Stimulated activated CD4-positive, alpha-beta T cell treated with anti-CD3 and anti-CD28 coated beads, Interleukin-4, amount 100 ng/mL, for 48 hours (primary cell): ENCODE results near the gene SMIM22.

ENCODE experiments used
- DNase-seq, 2 donors: peaks; one replicate each; pipeline ENCODE4 v3.0.0-alpha.2; 2020; ENCODE audit warnings: low read depth in 2 of 2

SMIM22 gene

DNA sequence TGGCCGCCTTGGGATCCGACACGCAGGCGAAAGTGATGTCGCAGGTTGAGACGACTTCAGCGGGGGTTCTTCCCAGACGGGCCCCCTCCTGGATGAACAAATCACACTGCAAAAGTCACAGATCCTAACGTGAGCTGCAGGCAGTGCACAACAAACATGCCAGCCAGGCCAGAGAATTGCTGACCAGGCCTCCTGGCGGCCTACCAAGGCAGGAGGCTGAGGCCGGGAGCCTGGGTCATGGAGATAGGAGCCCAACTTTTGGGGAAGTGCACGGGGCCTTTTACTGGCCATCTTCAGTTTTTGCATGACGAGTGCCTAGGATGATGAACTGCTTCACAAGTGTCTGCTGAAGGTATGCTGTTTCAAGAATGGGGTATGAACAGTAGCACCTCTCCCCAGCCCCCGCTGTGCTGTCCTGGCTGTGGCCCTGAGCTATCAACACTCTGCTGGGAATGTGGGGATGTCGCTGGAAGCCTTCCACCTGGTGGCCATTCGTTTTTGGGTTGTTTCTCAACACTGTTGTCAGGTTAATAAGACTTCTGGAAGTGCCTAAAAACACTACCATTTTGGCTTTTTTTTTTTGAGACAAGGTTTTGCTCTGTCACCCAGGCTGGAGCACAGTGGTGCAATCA is 19.5 kb downstream of the SMIM22 start:
- no peak for DNase-seq

- DNase-seq = no peak
Measured at GRCh38 chr16:4820652-4821051, 25.5 kb downstream of the SMIM22 start.

GRCh38 chr16:4825196-4825595 is 30.0 kb downstream of the SMIM22 start:
- DNase-seq = no peak

- no peak for DNase-seq
Measured at GRCh38 chr16:4826526-4826925, 31.4 kb downstream of the SMIM22 start.

DNA sequence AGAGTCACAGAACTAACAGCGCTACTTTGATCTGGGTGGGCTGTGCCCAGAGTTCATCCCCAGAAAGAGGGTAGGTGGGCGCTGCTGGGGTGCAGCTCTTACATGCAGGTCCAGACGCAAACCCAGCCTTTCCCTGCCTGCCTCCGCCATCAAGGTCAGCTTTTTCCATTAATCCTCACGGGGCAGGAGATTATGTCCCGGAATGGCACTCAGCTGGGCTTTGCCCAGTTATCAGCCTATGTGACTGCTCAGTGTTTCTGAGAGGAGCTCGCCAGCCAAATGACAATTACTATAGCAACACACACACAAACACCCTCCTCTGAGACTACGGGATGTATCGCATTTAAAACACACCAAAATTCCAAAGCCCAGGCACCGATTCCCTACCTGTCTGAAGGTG is 31.8 kb downstream of the SMIM22 start:
- no peak for DNase-seq

GRCh38 chr16:4828567-4829321 is 33.6 kb downstream of the SMIM22 start:
- no peak for DNase-seq

DNA sequence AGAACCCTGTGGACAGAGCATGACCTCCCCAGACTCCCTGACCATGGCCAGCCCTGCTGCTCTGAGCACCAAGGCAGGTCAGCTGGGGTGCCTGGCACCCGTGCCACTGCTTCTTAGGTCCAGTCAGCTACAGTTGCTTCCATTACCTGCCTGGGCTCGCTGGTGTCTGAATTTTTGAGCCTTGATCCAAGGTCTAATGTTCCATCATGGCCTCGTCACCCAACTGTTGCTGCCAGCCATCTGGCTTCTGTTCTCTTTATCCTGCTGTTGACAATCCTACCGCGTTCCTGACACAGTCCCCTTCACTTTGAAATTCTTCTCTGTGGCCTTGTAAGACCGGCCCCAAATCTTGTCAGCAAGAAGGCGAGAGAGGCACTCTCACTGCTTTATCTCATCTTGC is 35.2 kb downstream of the SMIM22 start:
- DNase-seq = no peak

- DNase-seq = no peak
Measured at GRCh38 chr16:4831616-4832015, 36.4 kb downstream of the SMIM22 start.

- no peak for DNase-seq
Measured at GRCh38 chr16:4832698-4833343, 37.7 kb downstream of the SMIM22 start.

- DNase-seq = no peak
Measured at GRCh38 chr16:4833584-4833983, 38.4 kb downstream of the SMIM22 start.

DNA sequence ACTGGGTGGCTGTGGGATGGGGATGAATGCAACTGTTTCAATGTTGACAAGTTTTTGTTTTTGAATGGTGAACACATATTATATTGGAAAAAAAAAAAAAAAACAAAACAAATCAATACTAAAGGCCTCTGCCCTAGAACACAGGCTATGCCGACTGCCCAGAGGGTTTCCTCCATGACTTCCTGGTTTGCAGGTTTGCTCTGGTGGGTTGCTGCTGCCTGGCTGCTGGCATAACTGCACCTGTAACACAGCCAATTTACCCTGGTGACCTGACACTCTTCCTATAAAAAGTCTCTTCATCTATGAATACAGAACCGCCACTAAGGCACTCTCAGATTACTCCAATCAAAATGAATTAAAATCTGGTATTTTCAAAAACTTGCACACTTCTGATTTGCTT is 41.6 kb downstream of the SMIM22 start:
- no peak for DNase-seq

DNA sequence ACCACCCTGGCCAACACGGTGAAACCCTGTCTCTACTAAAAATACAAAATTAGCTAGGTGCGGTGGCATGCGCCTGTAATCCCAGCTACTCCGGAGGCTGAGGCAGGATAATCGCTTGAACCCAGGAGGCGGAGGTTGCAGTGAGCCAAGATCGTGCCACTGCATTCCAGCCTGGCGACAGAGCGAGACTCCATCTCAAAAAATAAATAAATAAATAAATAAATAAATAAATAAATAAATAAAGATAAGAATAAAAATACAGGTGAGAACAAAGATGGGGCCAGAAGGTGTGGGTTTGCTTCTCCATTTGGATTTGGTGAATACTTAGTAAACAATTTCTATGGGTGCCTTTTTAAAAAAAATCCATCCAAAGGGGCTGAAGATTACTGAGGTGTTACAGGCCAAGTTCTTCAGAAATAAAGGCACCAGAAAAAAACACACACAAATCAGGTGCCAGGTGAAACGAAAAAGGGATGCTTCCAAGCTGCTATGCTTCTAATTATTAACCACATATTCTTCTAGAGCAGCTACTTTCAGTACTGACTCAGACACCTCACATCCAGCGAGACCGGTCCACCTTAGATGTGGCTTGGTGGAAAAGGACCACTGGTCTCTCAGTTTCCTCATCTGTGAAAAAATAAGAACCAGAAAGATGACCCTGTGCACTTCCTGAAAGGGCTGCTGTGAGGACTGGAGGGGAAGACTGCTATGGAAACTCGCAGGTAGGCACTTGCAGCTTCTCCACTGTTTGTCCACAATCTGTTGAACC is 42.7 kb downstream of the SMIM22 start:
- DNase-seq = no peak

DNA sequence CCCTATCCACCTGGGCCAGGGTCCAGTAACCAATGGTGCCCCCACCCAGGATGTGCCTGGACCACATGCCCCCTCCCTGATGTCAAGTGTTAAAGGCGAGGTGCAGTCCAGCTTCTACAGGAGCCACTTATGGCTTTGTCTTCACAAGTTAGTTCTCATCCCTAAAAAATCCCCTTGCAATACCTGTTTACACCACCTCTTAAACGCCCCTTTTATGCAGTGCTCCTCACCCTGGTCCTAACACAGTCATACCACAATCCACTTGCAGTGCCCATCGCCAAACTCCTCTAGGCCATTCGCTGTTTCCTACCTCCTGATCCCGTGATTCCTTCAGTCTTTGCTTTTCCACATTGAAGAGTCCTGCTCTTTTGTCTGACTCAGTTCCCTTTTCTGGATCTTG is 44.8 kb downstream of the SMIM22 start:
- DNase-seq = no peak

DNA sequence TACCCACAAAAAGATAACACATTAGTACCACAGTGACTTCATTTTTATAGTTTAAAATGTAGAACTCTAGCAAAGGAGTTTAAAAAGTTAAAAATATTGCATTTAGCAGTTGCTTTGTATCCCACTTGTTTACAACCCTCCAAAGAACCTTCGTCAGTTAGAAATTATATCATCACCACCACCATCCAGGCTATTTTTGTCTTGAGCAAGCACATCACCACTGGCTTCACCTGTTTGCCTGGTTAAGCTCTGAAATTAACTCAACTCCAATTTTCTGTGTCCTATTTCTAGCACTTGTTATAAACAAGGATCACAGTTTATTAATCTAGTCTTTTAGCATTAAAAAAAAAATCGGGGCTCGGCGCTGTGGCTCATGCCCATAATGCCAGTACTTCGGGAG is 45.8 kb downstream of the SMIM22 start:
- no peak for DNase-seq
